ENCODE results near the gene SYPL2. TPM values are rescaled to one million over a fixed set of nuclear protein-coding genes. Genes with fewer than 3 reads are reported as not detected.

Gene SYPL2
- total and polyA plus RNA-seq, 2 donors (not counting 3 experiments of a cell fraction or from before 2014, with no cell fraction given): not detected

GRCh38 chr1:109443476-109443875, 22.9 kb upstream of the SYPL2 start:
- intact Hi-C loops (cut with micrococcal nuclease): no loop called here
- Histone ChIP-seq H3K27ac (ENCODE audit: insufficient read depth, low read depth, low read length) (no peak overlapping the region), H4K20me1 (replicated peaks; ENCODE audit: control insufficient read depth, extremely low read depth, insufficient read depth, low read length) (no peaks in the 10 kb centered on the region), H3K4me3 (replicated peaks in 1 of 3; ENCODE audit: insufficient read depth in 1 of 3, low read depth in 1 of 3, low read length in 3 of 3) (no peak overlapping the region), H3K36me3 (ENCODE audit: control insufficient read depth in 2 of 2, extremely low read depth in 1 of 2, insufficient read depth in 2 of 2, low read length in 2 of 2) (no peaks in the 10 kb centered on the region), H3K9me1 (replicated peaks; ENCODE audit: control insufficient read depth, extremely low read depth, insufficient read depth, low read length) (no peaks in the 10 kb centered on the region), H3K27me3 (ENCODE audit: control insufficient read depth in 2 of 2, insufficient read depth in 2 of 2, low read length in 2 of 2) (peaks cover 27 to 45% of the 10 kb centered on the region in 2 experiments), H3K4me2 (ENCODE audit: insufficient read depth, low read length) (no peak overlapping the region), H3K9ac (replicated peaks; ENCODE audit: extremely low read depth, insufficient read depth, low read length) (no peak overlapping the region), H3K79me2 (ENCODE audit: control insufficient read depth, insufficient read depth, low read length) (no peaks in the 10 kb centered on the region), H3K4me1 (ENCODE audit: control insufficient read depth, extremely low read depth, insufficient read depth, low read length) (no peaks in the 10 kb centered on the region), H2AFZ (ENCODE audit: low read depth, low read length) (no peak overlapping the region), H3K9me3 (replicated peaks; ENCODE audit: control insufficient read depth, insufficient read depth, low read length) (no peaks in the 10 kb centered on the region)
- ChIA-PET POLR2A (no interaction called here), CTCF (interaction anchor here (0.7 kb wide), 1 partner anchor 26 kb away, joined by 3 read pairs; no protein-coding TSS in a partner anchor)
- FAIRE-seq: no peak
- TF ChIP-seq EZH2 (IDR thresholded peaks at IDR 0.05; ENCODE audit: borderline replicate concordance, low read depth, low read length, severe bottlenecking) (peak; percentile 6), POLR2A (IDR thresholded peaks at IDR 0.05; ENCODE audit: low read depth, low read length) (no peak), FOS (IDR thresholded peaks at IDR 0.05; ENCODE audit: borderline replicate concordance, insufficient read depth, low read length) (no peak), JUN (IDR thresholded peaks at IDR 0.05; ENCODE audit: borderline replicate concordance, insufficient read depth, insufficient read length, low read depth) (no peak), MAX (IDR thresholded peaks at IDR 0.05; ENCODE audit: insufficient read depth, insufficient read length) (no peak), CTCF (IDR thresholded peaks at IDR 0.05; ENCODE audit: extremely low read depth in 1 of 2, insufficient read depth in 1 of 2, low read depth in 1 of 2, low read length in 2 of 2) (no peak)
- DNase-seq (ENCODE audit: low read depth, low spot score): no peak
- no TSS peak for BruUV-seq (replicated peaks)
- dilution Hi-C loops (cut with MboI; ENCODE audit: extremely low pct_ligation_motif_present, low sequenced_read_pairs): no loop called here

GRCh38 chr1:109444346-109444745, 22.0 kb upstream of the SYPL2 start:
- dilution Hi-C loops (cut with MboI; ENCODE audit: extremely low pct_ligation_motif_present, low sequenced_read_pairs): no loop called here
- no peak for FAIRE-seq
- intact Hi-C loops (cut with micrococcal nuclease): no loop called here

More at GRCh38 chr1:109444346-109444745, 22.0 kb upstream of the SYPL2 start:
- no peak for DNase-seq (ENCODE audit: low read depth, low spot score)
- ChIA-PET CTCF (no interaction called here), POLR2A (no interaction called here)
- no peaks in the 10 kb centered on the region for H3K4me1 ChIP-seq (ENCODE audit: control insufficient read depth, extremely low read depth, insufficient read depth, low read length)
- no peak overlapping the region for H3K27ac ChIP-seq (ENCODE audit: insufficient read depth, low read depth, low read length)
- no peak overlapping the region for H3K4me3 ChIP-seq (replicated peaks in 1 of 3; ENCODE audit: insufficient read depth in 1 of 3, low read depth in 1 of 3, low read length in 3 of 3)
- no peak overlapping the region for H3K4me2 ChIP-seq (ENCODE audit: insufficient read depth, low read length)
- no peaks in the 10 kb centered on the region for H3K36me3 ChIP-seq (ENCODE audit: control insufficient read depth in 2 of 2, extremely low read depth in 1 of 2, insufficient read depth in 2 of 2, low read length in 2 of 2)
- no peaks in the 10 kb centered on the region for H3K9me1 ChIP-seq (replicated peaks; ENCODE audit: control insufficient read depth, extremely low read depth, insufficient read depth, low read length)
- TF ChIP-seq GATA2 (IDR thresholded peaks at IDR 0.05; ENCODE audit: insufficient read depth, insufficient read length, low read depth, low read length) (no peak), CTCF (IDR thresholded peaks at IDR 0.05; ENCODE audit: extremely low read depth in 1 of 2, insufficient read depth in 1 of 2, low read depth in 1 of 2, low read length in 2 of 2) (no peak), FOS (IDR thresholded peaks at IDR 0.05; ENCODE audit: borderline replicate concordance, insufficient read depth, low read length) (no peak), MAX (IDR thresholded peaks at IDR 0.05; ENCODE audit: insufficient read depth, insufficient read length) (no peak), POLR2A (IDR thresholded peaks at IDR 0.05; ENCODE audit: low read depth, low read length) (no peak), MYC (IDR thresholded peaks at IDR 0.05; ENCODE audit: low read depth, low read length) (no peak), POLR2AphosphoS5 (IDR thresholded peaks at IDR 0.05; ENCODE audit: insufficient read depth, low read depth, low read length) (no peak), JUN (IDR thresholded peaks at IDR 0.05; ENCODE audit: borderline replicate concordance, insufficient read depth, insufficient read length, low read depth) (no peak), EZH2 (IDR thresholded peaks at IDR 0.05; ENCODE audit: borderline replicate concordance, low read depth, low read length, severe bottlenecking) (no peak)
- no peak overlapping the region for H2AFZ ChIP-seq (ENCODE audit: low read depth, low read length)
- no peaks in the 10 kb centered on the region for H3K9me3 ChIP-seq (replicated peaks; ENCODE audit: control insufficient read depth, insufficient read depth, low read length)
- peaks cover 27 to 48% of the 10 kb centered on the region in 2 experiments for H3K27me3 ChIP-seq (ENCODE audit: control insufficient read depth in 2 of 2, insufficient read depth in 2 of 2, low read length in 2 of 2)
- no peaks in the 10 kb centered on the region for H3K79me2 ChIP-seq (ENCODE audit: control insufficient read depth, insufficient read depth, low read length)
- H4K20me1 ChIP-seq (replicated peaks; ENCODE audit: control insufficient read depth, extremely low read depth, insufficient read depth, low read length): no peaks in the 10 kb centered on the region
- BruUV-seq (replicated peaks): no TSS peak
- no peak overlapping the region for H3K9ac ChIP-seq (replicated peaks; ENCODE audit: extremely low read depth, insufficient read depth, low read length)
